Glutamatergic neuron (in vitro differentiated cells): ENCODE results near the gene HTR4. TPM values are rescaled to one million over a fixed set of nuclear protein-coding genes. Genes with fewer than 3 reads are reported as not detected.
A peak's percentile ranks its signal among the peaks of the same experiment; 100 is the strongest.

Experiments used
- DNase-seq: peaks from one replicate; pipeline ENCODE4 v3.0.0; 2022
- H3K27ac Mint-ChIP-seq: one replicate; pipeline ENCODE4 v1.8.0; 2020; ENCODE audit warnings: mild to moderate bottlenecking, mixed read lengths, inconsistent platforms; ENCODE audit not compliant: unreplicated experiment
- H3K27me3 Mint-ChIP-seq: one replicate; pipeline ENCODE4 v1.8.0; 2020; ENCODE audit warnings: mild to moderate bottlenecking, moderate library complexity, mixed read lengths, inconsistent platforms; ENCODE audit not compliant: unreplicated experiment
- H3K36me3 Mint-ChIP-seq: one replicate; pipeline ENCODE4 v1.8.0; 2020; ENCODE audit warnings: mild to moderate bottlenecking, mixed read lengths, inconsistent platforms; ENCODE audit not compliant: unreplicated experiment
- H3K4me1 Mint-ChIP-seq: one replicate; pipeline ENCODE4 v1.8.0; 2020; ENCODE audit warnings: mild to moderate bottlenecking, low read depth, mixed read lengths, inconsistent platforms; ENCODE audit not compliant: unreplicated experiment
- H3K4me3 Mint-ChIP-seq: one replicate; pipeline ENCODE4 v1.8.0; 2020; ENCODE audit warnings: mild to moderate bottlenecking, mixed read lengths, inconsistent platforms; ENCODE audit not compliant: unreplicated experiment
- H3K9me3 Mint-ChIP-seq: one replicate; pipeline ENCODE4 v1.8.0; 2020; ENCODE audit warnings: mild to moderate bottlenecking, moderate library complexity, mixed read lengths, inconsistent platforms; ENCODE audit not compliant: unreplicated experiment
- total RNA-seq: library from RNA; stranded (reverse); fragmentation: NEBNext Ultra II Directional; extraction: Animal tissue kit (Norgen Biotek cat#: 25700); gene quantifications from one replicate; pipeline ENCODE4 v1.2.1, GENCODE V29; 2021; ENCODE audit not compliant: unreplicated experiment
- TF ChIP-seq, protein P1 (sequence below): fragments of 200-600 bp; sonication (generic); IDR thresholded peaks from one replicate; pipeline ENCODE4 v1.5.0; 2021; ENCODE audit not compliant: partially characterized antibody, unreplicated experiment

The HTR4 gene
- total RNA-seq, 1 donor from 2014 or later = not detected

DNA sequence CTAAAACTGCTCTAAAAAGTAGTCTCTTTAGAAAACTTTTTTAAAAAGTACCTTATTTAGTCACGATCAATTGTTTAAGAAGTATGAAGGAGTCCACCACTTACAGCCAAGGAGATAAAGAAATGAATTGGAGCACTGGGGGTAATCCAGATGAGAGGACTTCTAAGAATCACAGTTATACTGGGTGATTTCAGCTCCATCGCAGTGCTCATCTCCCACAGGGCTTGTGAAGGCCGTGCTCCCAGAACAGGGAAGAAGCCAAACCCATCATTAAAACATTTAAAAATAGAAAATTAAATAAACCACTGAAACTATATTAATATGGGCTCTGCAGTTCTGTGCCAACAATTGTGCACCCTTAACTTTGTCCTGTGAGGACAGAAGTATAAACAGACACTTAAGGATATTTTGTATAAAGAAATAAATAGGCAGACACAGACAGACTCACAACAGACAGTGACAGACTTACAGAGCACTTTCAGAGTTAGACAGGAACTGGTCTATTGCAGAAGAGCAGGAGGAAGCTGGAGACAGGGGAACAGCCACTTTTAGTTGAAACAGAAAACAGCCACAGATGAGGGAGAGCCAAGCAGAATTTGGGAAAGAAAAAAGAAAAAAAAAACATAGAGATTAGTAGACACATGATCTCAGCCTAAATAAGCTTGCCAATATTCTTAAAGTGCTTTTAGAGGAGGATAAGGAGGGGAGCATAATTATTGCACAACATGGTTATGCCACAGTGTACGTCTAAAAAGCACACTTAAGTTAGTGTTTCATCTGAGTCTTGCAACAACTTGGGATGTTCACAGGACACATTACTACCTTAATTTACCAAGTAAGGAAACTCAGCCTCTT, 188.7 kb downstream of the HTR4 start:
- Mint-ChIP-seq H3K27ac (no peak overlapping the region), H3K27me3 (no peaks in the 10 kb centered on the region), H3K4me3 (no peak overlapping the region), H3K4me1 (no peaks in the 10 kb centered on the region), H3K36me3 (no peaks in the 10 kb centered on the region), H3K9me3 (no peaks in the 10 kb centered on the region)
- no peak for DNase-seq
- TF ChIP-seq, protein P1, sequence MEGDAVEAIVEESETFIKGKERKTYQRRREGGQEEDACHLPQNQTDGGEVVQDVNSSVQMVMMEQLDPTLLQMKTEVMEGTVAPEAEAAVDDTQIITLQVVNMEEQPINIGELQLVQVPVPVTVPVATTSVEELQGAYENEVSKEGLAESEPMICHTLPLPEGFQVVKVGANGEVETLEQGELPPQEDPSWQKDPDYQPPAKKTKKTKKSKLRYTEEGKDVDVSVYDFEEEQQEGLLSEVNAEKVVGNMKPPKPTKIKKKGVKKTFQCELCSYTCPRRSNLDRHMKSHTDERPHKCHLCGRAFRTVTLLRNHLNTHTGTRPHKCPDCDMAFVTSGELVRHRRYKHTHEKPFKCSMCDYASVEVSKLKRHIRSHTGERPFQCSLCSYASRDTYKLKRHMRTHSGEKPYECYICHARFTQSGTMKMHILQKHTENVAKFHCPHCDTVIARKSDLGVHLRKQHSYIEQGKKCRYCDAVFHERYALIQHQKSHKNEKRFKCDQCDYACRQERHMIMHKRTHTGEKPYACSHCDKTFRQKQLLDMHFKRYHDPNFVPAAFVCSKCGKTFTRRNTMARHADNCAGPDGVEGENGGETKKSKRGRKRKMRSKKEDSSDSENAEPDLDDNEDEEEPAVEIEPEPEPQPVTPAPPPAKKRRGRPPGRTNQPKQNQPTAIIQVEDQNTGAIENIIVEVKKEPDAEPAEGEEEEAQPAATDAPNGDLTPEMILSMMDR = no peak

DNA sequence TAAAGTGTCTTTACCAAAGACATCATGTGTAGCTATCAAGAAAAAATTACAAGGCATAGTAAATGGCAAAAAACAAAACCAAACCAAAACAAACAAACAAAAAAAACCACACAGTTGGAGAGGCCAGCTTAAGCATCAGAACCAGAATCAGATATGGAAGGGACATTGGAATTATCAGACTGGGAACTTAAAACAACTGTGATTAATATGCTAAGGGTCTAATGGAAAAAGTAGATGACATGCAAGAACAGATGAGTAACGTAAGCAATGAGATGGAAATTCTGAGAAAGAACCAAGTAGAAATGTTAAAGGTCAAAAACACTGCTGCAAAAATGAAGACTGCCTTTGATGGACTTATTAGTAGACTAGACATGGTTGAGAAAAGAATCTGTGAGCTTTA, 194.7 kb downstream of the HTR4 start:
- no peak overlapping the region for H3K27ac Mint-ChIP-seq
- peaks cover 5% of the 10 kb centered on the region for H3K4me1 Mint-ChIP-seq
- DNase-seq = no peak

DNA sequence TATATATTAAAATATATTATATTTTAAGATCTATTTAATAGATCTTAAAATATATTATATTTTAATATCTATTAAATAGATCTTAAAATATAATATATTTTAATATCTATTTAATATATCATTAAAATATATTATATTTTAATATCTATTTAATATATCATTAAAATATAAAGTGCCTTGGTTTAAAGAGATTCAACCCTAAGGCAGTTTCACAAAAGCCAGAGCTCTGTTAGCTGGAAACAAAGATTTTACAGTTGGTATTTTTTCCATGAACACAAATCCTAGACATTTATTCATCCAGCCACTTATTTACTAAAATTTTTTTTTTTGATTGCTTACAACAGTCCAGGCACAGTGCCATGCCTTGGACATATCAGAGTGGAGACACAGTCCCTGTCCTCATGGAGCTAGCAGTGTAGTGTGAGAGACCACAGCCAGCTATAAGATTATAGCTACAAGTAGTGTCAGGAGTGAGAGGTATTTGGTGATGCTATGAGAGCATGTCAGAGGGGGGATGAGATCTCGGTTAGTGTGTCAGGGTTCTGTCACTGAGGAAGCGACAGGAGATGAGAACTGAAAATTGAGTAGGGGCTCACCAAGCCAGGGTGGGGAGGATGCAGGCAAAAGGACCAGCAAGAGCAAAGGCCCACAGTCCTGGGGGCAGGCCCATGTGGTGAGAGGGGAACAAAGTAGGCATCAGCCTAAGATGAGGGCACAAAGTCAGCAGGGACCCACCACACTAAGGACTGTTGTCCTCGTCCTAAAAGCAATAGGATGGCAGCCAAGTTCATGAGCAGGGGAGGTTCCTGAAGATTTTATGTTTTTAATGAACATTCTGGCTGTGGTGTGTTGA, 196.1 kb downstream of the HTR4 start:
- H3K4me1 Mint-ChIP-seq = peaks cover 5% of the 10 kb centered on the region
- TF ChIP-seq, protein P1 = no peak
- no peaks in the 10 kb centered on the region for H3K9me3 Mint-ChIP-seq
- no peaks in the 10 kb centered on the region for H3K27me3 Mint-ChIP-seq
- no peak for DNase-seq
- no peak overlapping the region for H3K27ac Mint-ChIP-seq
- no peaks in the 10 kb centered on the region for H3K36me3 Mint-ChIP-seq
- H3K4me3 Mint-ChIP-seq = no peak overlapping the region

More for the DNA sequence above, 194.7 kb downstream of the HTR4 start:
- no peak overlapping the region for H3K4me3 Mint-ChIP-seq
- H3K36me3 Mint-ChIP-seq = no peaks in the 10 kb centered on the region
- H3K9me3 Mint-ChIP-seq = no peaks in the 10 kb centered on the region
- TF ChIP-seq, protein P1 = no peak
- no peaks in the 10 kb centered on the region for H3K27me3 Mint-ChIP-seq

DNA sequence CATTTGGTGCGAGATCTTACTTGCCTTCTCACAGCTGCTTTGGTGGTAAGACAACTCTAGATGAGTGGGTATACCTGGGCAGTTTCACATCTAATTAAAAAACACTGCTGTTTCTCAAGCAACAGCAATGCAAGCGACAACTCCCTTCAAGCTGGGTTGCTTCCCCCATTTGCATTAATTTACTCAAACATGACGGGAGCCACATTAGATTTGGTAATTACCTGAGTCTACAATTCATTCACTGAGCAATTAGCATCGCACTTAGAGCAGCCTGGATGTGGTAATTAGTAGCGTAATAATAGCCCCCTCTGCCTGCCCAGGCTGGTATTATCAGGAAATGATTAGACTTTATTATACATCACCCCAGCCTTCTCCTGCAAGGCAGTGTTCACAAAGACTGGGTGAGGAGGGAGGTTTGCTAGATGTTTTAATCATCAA, 197.1 kb downstream of the HTR4 start:
- no peaks in the 10 kb centered on the region for H3K9me3 Mint-ChIP-seq
- TF ChIP-seq, protein P1 = no peak
- no peak overlapping the region for H3K4me3 Mint-ChIP-seq
- peak; percentile 20 for DNase-seq
- H3K27me3 Mint-ChIP-seq = no peaks in the 10 kb centered on the region
- H3K36me3 Mint-ChIP-seq = no peaks in the 10 kb centered on the region
- no peak overlapping the region for H3K27ac Mint-ChIP-seq
- peaks cover 5% of the 10 kb centered on the region for H3K4me1 Mint-ChIP-seq
